GM19193 (cell line): Measurements from ENCODE around the gene DOCK4.

Source experiments
- POLR2A ChIP-seq: IDR thresholded peaks from 4 replicates; pipeline ENCODE4 v1.6.1; 2011; ENCODE audit not compliant: insufficient read depth, insufficient read length; ENCODE audit errors: extremely low read depth

DOCK4 gene

DNA sequence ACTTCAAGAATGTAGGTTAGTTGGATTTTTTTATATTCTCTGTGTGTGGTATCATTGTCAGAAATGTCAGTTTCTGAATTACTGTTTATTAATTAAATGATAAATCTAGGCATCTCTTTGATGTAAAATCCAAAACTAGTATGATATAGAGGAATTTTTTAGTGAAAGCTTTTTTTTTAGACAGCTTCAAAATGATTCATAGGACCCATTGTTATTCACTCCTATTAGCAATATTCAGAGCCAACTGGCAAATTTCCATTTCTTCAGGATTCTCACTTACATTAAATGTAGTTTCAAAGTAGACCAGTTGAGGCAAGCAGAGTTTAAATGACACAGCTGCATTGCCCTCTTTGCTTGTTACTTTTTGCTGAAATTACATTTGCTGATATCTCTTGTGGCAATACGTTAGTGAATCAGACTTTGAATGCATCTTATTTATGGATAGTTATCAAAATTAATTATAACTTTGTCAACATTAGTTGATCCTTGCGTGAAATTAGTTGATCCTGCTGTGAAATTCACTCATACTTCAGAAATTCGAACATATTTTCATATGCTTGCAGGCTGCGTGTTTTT, 20.6 kb upstream of the DOCK4 start:
- TF ChIP-seq POLR2A, result no peak

DNA sequence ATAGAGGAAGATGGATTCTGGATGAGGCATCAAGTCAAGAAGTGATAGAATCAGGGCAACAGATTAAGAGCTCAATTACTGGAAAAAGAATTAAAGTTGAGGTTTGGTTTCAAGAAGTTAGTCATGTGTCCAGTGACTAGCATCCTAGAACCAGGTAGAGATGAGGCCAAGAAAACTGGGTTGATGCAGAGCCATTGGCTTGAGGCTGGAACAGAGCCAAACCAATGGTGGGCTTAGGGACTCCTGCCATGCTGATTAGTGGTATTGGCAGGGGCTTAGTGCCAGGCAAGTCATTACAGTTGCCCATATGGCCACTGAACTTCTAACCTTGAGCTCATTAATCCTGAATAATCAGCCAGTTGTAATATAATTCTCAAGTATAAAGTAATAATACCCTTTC, 18.8 kb upstream of the DOCK4 start:
- TF ChIP-seq POLR2A, result no peak

DNA sequence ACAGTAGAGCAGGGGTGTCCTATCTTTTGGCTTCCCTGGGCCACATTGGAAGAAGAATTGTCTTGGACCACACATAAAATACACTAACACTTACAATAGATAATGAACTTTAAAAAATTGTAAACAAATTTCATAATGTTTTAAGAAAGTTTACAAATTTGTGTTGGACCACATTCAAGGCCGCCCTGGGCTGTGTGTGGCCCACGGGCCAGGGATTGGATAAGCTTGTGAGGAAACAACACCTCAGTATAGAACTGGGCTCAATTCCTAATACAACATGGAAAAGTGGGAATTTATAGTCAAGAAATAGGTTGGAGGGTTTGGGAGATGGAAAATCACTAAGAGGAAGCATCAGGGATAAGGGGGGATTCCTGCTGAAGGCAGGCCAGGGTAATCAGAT, 18.0 kb upstream of the DOCK4 start:
- TF ChIP-seq POLR2A, result no peak

DNA sequence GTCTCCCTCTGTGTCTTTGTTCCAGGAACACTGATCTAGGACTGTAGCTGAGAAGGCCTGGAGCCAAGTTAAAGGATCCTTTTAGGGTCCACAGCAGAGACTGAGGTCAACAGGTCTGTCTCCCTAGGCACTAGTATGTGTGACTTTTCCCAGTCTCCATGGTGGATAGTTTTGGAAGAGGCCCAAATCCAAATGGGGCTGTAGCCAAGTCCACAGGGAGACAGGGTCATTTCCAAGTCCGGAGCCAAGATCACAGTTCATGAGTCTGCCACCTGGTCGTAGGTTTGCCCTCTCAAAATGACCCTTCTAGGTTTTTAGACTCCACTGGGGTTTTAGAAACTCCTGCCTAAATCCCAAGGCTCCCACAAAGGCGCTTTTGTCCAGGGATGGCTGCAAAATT, 17.1 kb upstream of the DOCK4 start:
- TF ChIP-seq POLR2A, result no peak

DNA sequence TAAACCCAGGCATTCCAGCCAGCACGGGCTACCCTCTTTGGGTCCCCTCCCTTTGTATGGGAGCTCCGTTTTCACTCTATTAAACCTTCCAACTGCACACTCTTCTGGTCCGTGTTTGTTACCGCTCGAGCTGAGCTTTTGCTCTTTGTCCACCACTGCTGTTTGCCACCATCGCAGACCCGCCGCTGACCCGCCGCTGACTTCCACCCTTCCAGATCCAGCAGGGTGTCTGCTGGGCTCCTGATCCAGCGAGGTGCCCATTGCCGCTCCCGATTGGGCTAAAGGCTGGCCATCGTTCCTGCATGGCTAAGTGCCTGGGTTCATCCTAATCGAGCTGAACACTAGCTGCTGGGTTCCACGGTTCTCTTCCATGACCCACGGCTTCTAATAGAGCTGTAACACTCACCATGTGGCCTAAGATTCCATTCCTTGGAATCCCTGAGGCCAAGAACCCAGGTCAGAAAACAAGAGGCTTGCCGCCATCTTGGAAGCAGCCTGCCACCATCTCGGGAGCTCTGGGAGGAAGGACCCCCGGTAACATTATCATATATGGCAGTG, 14.8 kb upstream of the DOCK4 start:
- TF ChIP-seq POLR2A, result no peak

DNA sequence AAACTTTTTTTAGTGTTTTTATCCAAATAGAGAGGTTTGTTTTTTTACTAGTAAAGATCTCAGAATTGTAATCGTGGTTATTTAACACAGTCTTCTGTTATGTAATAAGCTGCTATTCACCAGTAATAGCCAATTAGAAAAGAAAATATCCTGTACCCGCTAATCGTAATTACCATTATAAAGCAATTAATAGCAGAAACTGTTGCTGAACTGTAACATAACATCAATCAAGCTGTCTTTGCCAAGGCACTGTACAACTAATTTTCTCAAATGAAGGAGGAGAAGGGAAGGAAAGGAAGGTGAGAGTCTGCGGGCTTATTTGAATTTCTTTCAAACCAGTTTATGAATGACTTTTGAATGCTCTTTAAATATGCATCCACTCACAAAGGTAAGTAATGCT, 9.6 kb upstream of the DOCK4 start:
- TF ChIP-seq POLR2A, result no peak

DNA sequence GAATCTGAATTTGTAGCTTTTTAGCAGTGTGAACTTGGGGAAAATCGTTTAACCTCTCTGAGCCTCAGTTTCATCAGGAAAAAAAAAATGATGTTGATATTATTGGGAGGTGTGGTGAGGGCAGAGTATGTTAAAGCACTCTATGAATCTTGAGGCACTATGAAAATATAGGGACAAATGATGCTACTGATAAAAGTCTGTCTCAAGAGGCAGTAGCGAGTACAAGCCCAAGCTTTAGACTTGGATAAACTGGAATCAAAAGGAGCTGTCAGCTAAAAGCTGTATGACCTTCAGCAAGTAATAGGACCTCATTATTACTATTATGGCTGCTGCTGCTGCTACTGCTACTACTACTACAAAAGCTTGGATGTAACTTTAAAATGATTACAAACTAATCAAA, 8.7 kb upstream of the DOCK4 start:
- no peak for TF ChIP-seq POLR2A

DNA sequence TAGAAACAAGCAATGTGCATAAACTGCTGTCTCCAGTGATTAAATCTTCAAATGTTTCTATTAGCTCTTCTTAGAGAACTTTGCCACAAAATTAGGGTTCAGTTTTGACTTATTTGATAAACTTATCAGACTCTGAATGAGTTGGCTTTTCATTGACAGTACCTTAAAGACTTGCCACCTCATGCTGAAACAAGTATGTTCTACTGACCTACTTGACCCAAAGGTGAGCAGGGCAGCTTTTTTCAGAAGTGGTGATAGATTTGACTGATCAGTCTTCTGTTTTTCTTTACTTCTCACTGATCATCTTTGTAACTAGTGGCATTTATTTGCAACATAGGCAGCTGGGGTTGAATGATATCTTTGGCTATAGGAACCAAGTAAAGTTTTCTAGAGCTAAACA, 8.1 kb upstream of the DOCK4 start:
- TF ChIP-seq POLR2A, result no peak

DNA sequence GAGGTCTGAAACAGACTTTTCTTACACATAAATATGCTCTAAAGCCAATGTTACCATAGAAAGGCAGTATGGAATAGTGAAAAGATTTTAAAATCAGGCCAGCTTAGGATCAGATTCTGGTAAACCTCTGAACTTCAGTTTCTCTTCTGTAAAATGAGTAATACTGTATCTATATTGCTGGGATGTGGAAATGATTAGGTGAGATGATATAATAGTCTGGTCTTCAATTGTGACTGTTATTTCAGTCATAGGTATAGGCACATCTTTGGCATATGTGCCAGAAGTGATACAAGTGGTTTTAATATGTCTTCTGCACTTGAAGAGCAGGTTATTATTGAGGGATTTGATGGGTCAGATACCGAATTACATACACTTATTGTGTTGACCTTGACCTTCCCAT, 7.5 kb upstream of the DOCK4 start:
- no peak for TF ChIP-seq POLR2A

DNA sequence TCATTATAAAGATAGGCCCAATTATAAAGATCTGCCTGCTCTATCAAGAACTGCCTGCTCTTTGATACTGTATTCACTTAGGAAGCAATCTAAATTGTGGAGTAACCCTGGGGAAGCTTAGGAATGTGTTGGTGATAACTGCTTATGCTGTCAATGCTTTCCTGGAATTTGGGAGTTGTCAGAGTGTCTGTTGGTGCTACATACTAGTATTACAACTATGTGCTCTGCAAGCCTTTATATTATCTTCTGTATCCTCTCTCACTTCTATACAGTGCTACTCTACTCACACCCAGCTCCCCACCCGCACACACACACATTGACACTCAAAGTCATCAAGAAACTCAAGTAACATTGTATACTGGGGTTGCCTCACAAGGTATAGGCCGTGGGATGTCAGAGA, 6.4 kb upstream of the DOCK4 start:
- no peak for TF ChIP-seq POLR2A

DNA sequence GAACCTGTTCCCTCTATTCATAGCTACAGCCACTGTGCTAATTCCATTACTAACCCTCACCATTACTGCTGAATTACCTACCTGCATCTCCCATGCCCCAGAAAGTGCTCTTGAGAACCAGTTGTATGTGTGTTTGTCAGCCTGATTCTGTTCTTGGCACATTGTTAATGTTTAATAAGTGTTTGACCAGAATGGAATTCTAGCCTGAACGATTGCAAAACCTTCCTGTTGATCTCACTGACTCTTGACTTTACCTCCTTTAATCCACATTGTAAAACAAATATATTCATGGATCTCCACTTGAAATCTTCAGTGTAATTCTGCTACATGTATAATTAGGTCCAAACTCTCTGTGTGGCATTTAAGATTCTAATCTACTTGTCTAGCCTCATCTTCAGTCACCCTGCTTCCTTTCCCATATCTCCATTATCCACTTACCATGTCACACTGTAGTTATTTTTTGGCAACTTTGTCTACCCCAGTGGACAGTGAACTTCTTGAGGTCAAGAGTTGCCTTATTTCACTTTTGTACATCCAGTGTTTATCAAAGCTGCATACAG, 5.2 kb upstream of the DOCK4 start:
- no peak for TF ChIP-seq POLR2A

DNA sequence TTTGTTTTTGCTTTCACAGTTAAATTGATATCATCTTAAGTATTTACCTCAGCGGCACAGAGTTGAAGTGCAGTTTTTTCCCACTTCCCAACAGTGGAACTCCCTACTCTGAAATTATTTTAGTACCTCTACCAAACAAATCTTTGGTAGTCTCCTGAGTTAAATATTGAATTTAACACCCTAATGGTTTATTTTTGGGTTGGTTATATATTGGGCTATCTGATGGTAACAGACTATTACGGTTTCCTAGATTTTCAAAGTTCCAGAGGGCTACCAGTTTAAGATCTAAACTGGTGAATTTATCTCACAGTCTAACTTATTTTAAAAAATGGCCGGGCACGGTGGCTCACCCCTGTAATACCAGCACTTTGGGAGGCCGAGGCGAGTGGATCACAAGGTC, 1.6 kb upstream of the DOCK4 start:
- no peak for TF ChIP-seq POLR2A

DNA sequence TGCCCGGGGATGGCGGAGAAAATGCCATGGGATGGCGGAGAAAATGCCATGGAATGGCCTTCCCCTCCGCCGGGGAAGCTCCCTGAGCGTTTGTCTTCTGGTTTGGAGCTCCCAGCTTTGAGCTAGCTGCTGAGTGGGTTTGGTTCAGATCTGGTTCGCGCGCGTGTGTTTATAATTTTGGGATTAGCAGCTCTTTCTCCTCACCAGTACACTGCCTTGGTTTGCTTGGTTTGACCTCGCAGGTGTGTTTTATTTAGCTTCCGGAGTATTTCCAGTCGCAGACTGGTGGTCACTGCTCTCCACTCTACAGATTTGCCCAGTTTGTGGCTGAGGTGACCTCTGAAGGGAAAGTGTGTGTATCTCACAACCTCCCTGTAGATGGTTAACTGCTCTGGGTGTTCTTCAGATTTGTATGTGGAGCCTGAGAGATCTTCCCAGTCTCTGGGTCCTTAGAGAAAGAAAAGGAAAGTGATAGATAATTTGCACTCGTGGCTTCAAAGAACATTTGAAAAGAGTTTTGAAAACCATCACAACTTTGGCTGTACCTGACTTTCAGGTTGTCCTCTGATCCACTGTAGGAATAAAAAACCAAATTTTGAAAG, 893 bp upstream of the DOCK4 start:
- no peak for TF ChIP-seq POLR2A

DNA sequence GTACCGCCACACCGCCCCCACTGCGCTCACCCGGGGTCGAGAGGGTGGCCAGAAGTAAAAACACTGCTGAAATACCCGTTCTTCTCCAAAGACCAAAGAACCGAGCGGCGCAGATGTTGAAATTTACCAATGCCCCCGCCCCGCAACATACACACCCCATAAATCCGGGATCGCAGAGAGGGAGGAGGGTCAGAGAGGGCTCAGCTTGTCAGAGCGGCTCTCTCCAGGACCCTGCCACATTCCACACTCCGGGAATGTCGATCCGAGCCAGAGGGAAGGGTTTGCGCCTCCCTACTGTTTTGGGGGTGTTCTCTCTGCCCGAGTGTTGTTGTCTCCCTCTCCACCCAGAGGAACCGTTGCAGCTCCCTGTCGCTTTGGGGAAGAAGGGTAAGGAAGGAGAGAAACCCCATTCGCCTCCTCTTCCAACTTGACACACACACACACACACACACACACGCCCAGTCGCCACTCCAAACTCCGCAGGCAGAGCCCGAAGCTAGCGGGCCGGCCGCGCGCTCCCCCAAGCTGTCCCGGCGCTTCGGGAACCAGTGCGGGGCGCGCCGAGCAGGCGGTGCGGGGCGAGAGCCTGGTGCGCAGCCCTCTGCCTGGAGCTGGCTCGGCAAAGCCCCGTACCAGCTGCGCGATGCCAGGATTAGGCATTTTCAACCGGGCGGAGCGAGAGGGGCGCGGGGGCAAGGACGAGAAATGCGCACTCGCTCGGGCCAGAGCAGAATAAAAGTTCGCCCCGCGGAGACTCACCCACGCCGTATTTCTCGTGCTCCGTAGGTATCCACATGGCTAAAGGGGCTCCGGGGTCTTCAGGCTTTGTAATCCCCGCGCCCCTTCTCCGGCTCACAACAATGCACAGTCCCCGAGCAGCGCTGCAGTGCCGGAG, 609 bp downstream of the DOCK4 start:
- no peak for TF ChIP-seq POLR2A
